Measurements from ENCODE around the gene SORCS1. TPM values are rescaled to one million over a fixed set of nuclear protein-coding genes. Genes with fewer than 3 reads are reported as not detected.

SORCS1 gene
- total RNA-seq, 1 experiment from 2014 or later, result 1.7 TPM

- H2BK5ac ChIP-seq (ENCODE audit: insufficient read length, low read length), result no peak overlapping the region
- H3T11ph ChIP-seq (ENCODE audit: low read length), result no peak overlapping the region
- no peak overlapping the region for H2AK5ac ChIP-seq (ENCODE audit: insufficient read length, low read length)
- no peaks in the 10 kb centered on the region for H4K20me1 ChIP-seq (ENCODE audit: control insufficient read depth, insufficient read depth, insufficient read length)
- no peak overlapping the region for H2BK15ac ChIP-seq (ENCODE audit: low read depth, low read length)
- no peak overlapping the region for H4K5ac ChIP-seq (ENCODE audit: insufficient read length, low read depth, low read length)
- no peaks in the 10 kb centered on the region for H3K27me3 ChIP-seq (ENCODE audit: insufficient read depth, low read length)
- no peak overlapping the region for H2AFZ ChIP-seq (ENCODE audit: low read length)
- H3K4me3 Mint-ChIP-seq, result no peak overlapping the region
- H4K8ac ChIP-seq (replicated peaks; ENCODE audit: insufficient read length, low read depth, low read length), result no peak overlapping the region
- peaks cover 0 to 5% (median 0%) of the 10 kb centered on the region in 3 experiments; a peak in 4 of 7 replicates for H3K36me3 Mint-ChIP-seq (ENCODE audit: insufficient read depth in 1 of 3, low read depth in 3 of 3)
- H3K23ac ChIP-seq (ENCODE audit: insufficient read length, low read depth, low read length), result no peak overlapping the region
- no CpG with 5 or more reads among the region's 4 CpGs for WGBS (ENCODE audit: extremely low coverage, insufficient read length, low lambda C conversion rate)
- no peak for TF ChIP-seq CTCF (conservative IDR thresholded peaks at IDR 0.05)
- peaks cover 62 to 68% of the 10 kb centered on the region in 2 experiments for H3K4me1 Mint-ChIP-seq
- H3K9me3 ChIP-seq (ENCODE audit: control insufficient read depth, low read depth, low read length), result no peaks in the 10 kb centered on the region
- no peak overlapping the region for H3K56ac ChIP-seq (ENCODE audit: insufficient read length, low read depth, low read length)
- no peaks in the 10 kb centered on the region for H3K79me2 ChIP-seq (ENCODE audit: insufficient read depth, low read length)
- no peak overlapping the region for H3K14ac ChIP-seq (ENCODE audit: insufficient read depth, low read length)
- no peaks in the 10 kb centered on the region for H3K79me1 ChIP-seq (ENCODE audit: insufficient read depth, low read depth, low read length, poor library complexity, severe bottlenecking)
- H2BK120ac ChIP-seq (ENCODE audit: low read depth, low read length, poor library complexity, severe bottlenecking), result no peak overlapping the region
- H3K23me2 ChIP-seq (ENCODE audit: insufficient read length, low read depth, low read length, poor library complexity, severe bottlenecking), result no peaks in the 10 kb centered on the region
- H3K27me3 Mint-ChIP-seq (ENCODE audit: low read depth), result peaks cover 4% of the 10 kb centered on the region; the same call in 1 of the 2 replicates
- H3K9ac ChIP-seq (ENCODE audit: extremely low read depth, insufficient read length, low read length), result no peak overlapping the region
- no peak overlapping the region for H3K27ac ChIP-seq (ENCODE audit: insufficient read length, low read depth, low read length)
- no peak overlapping the region for H2BK12ac ChIP-seq (ENCODE audit: insufficient read length, low read depth, low read length)
- no peak overlapping the region for H3K4ac ChIP-seq (ENCODE audit: low read depth, low read length)
- H2BK20ac ChIP-seq (ENCODE audit: low read depth, low read length, poor library complexity, severe bottlenecking), result no peak overlapping the region
- peaks cover 21% of the 10 kb centered on the region for H3K4me1 ChIP-seq (ENCODE audit: insufficient read depth, low read length)
- no peak overlapping the region for H4K91ac ChIP-seq (ENCODE audit: insufficient read length, low read depth, low read length)
- no peak overlapping the region for H3K18ac ChIP-seq (ENCODE audit: insufficient read length, low read depth, low read length)
- no peak overlapping the region for H3K27ac Mint-ChIP-seq
- no peak overlapping the region for H3K4me2 ChIP-seq (ENCODE audit: insufficient read depth, insufficient read length, low read length)
- DNase-seq, result no peak
- peaks cover 2 to 3% of the 10 kb centered on the region in 2 experiments; a peak in 2 of 5 replicates for H3K9me3 Mint-ChIP-seq
These were observed 253.8 kb downstream of the SORCS1 start for GRCh38 chr10:106910666-106911065.

Measured in H9 (cell line).